ENCODE data around the gene GRK6. TPM values are rescaled to one million over a fixed set of nuclear protein-coding genes. Genes with fewer than 3 reads are reported as not detected.

GRK6 gene
- total RNA-seq, 2 donors from 2014 or later: 34.6 to 43.5 TPM

GRCh38 chr5:177490311-177490991 is 64.0 kb downstream of the GRK6 start:
- ATAC-seq (no peak), DNase-seq (no peak)
- intact Hi-C loops (cut with DNase I, micrococcal nuclease): no loop called here

- ATAC-seq: no peak
- intact Hi-C loops (cut with DNase I, micrococcal nuclease): no loop called here
- DNase-seq: no peak
These were observed 64.5 kb downstream of the GRK6 start for GRCh38 chr5:177490992-177491391.

- peak; percentile 64 for ATAC-seq
- intact Hi-C loops (cut with DNase I, micrococcal nuclease): no loop called here
- DNase-seq: peak in 1 of 2 donors; percentile 57
These were observed 65.0 kb downstream of the GRK6 start for GRCh38 chr5:177491429-177491945.

GRCh38 chr5:177491983-177492746 is 65.7 kb downstream of the GRK6 start:
- no peak for DNase-seq
- ATAC-seq: no peak
- intact Hi-C loops (cut with DNase I, micrococcal nuclease): no loop called here

Other genes with a start within 250 kb of the GRK6 start
- 10 to 100 TPM; 30.4 to 34.5 TPM for gene RAB24, start 123.0 kb upstream of the GRK6 start, total RNA-seq
- gene PRELID1, start 122.9 kb upstream of the GRK6 start, total RNA-seq: 100 to 1,000 TPM; 263 to 276 TPM
- 10 to 100 TPM in 1 of 2 donors, 1 to 10 TPM in 1; 8.3 to 12.9 TPM for gene MXD3, start 114.8 kb upstream of the GRK6 start, total RNA-seq
- 100 to 1,000 TPM; 139 to 141 TPM for gene LMAN2, start 75.0 kb upstream of the GRK6 start, total RNA-seq
- 10 to 100 TPM in 1 of 2 donors, 1 to 10 TPM in 1; 5.6 to 12.0 TPM for gene RGS14, start 68.8 kb upstream of the GRK6 start, total RNA-seq
- gene SLC34A1, start 42.2 kb upstream of the GRK6 start, total RNA-seq: not detected
- gene PFN3, start 26.0 kb upstream of the GRK6 start, total RNA-seq: not detected
- gene F12, start 17.1 kb upstream of the GRK6 start, total RNA-seq: 10 to 100 TPM in 1 of 2 donors, 1 to 10 TPM in 1; 9.0 to 11.3 TPM
- 1 to 10 TPM; 1.6 to 2.2 TPM for gene PRR7, start 20.1 kb downstream of the GRK6 start, total RNA-seq
- gene DBN1, start 47.0 kb downstream of the GRK6 start, total RNA-seq: 10 to 100 TPM; 11.8 to 18.8 TPM
- 10 to 100 TPM; 12.1 to 56.5 TPM for gene PDLIM7, start 70.9 kb downstream of the GRK6 start, total RNA-seq
- gene DOK3, start 83.2 kb downstream of the GRK6 start, total RNA-seq: 1 to 10 TPM; 4.1 to 8.9 TPM
- gene DDX41, start 90.3 kb downstream of the GRK6 start, total RNA-seq: 10 to 100 TPM; 74.3 to 79.9 TPM
- 10 to 100 TPM; 52.1 to 56.1 TPM for gene FAM193B, start 127.9 kb downstream of the GRK6 start, total RNA-seq
- gene TMED9, start 165.5 kb downstream of the GRK6 start, total RNA-seq: 100 to 1,000 TPM; 160 to 204 TPM
- 10 to 100 TPM; 17.5 to 21.9 TPM for gene B4GALT7, start 173.5 kb downstream of the GRK6 start, total RNA-seq